Measurements from ENCODE around the gene VSIR.

The VSIR gene

DNA sequence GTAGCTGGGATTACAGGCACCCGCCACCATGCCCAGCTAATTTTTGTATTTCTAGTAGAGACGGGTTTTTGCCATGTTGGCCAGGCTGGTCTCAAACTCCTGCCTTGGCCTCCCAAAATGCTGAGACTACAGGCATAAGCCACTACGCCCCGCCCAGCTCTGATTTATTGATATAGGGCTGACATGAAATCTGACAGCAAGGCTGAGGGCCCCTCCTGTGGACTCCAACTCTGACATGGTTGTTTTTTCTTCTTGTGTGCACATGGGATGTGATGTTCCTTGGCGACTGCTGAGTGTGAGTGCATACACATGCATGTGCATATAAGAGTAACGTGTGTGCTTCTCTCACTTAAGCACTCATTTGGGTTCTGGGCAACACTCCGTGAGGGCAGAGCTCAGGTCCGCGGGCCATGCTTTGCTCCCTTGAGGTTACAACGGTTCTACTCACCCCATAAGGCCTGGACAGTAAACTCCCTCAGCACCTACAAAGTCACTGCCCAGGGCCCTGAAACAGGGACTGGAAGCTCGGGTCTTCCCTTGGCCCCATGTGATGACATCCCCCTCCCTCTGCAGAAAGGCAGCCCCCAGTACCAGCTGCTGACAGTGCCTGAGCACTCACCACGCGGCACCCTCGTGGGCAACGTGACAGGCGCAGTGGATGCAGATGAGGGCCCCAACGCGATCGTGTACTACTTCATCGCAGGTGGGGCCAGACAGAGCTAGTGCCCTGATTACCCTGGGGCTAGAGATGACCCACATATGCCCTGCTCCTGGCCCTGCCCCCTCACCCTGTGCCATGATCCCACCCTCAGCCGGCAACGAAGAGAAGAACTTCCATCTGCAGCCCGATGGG, 33.6 kb upstream of the VSIR start:
- DNase-seq = no peak

DNA sequence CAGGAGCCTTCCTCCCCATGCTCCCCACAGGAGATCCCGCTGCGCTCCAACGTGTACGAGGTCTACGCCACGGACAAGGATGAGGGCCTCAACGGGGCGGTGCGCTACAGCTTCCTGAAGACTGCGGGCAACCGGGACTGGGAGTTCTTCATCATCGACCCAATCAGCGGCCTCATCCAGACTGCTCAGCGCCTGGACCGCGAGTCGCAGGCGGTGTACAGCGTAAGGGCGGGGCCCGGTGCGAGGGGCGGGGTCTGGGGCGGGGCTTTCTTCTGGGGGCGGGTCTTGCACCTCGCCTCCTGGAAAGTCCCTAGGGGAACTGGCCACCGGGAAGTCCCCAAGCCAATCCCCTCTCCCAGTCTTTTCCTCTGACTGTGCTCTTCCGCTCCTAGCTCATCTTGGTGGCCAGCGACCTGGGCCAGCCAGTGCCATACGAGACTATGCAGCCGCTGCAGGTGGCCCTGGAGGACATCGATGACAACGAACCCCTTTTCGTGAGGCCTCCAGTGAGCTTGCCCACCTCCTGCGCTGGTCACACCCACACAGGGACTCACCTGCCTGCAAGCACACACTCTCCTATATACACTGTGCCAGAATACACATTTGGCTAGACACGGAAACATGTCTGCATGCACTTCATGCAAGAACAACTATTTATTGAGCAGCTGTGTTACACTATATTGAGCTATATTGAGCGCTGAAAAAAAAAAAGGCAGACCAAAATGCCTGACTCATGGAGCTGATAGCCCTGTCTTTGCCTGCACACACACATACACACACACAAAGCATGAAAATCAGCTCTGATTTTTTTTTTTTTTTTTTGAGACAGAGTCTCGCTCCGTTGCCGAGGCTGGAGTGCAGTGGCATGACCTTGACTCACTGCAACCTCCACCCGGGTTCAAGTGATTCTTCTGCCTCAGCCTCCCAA, 32.7 kb upstream of the VSIR start:
- DNase-seq = no peak

DNA sequence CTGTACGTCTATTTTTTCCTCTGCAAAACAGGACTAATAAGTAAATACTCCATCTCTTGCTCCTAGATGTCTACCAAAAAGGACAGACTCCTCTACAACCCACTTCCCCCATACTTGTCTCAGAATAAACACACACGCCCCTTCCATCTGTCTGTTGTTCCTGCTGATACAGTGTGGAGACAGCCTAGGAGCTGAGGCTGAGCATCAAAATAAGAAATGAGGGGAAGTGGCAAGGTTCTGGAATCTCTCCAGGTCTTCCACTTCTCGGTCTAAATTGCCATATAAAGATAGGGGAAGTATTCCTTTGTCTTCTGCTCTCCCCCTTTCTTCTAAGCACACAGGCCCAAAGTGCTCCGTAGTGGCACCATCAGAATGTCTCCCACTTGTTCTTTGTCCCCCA, 30.8 kb upstream of the VSIR start:
- DNase-seq = peak; percentile 58

DNA sequence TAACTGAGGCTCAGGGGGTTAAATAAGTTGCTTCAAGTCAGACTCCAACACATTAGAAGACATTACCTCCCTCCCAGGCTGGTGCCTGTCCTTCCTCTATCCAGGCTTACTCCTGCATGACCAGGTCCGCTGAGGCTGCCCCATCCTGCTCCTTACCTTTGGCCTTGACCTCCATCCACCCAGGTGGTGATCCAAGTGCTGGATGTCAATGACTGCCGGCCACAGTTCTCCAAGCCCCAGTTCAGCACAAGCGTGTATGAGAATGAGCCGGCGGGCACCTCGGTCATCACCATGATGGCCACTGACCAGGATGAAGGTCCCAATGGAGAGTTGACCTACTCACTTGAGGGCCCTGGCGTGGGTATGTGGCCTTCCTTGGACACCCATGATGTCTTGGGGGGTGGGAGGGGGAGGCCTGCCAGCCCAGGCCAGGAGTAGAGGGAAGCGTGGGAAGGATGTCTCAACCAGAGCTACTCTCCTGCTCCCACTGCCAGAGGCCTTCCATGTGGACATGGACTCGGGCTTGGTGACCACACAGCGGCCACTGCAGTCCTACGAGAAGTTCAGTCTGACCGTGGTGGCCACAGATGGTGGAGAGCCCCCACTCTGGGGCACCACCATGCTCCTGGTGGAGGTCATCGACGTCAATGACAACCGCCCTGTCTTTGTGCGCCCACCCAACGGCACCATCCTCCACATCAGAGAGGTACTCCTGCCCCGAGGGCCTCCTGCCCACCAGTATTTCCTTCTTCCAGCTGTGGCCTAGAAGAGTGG, 29.6 kb upstream of the VSIR start:
- no peak for DNase-seq

DNA sequence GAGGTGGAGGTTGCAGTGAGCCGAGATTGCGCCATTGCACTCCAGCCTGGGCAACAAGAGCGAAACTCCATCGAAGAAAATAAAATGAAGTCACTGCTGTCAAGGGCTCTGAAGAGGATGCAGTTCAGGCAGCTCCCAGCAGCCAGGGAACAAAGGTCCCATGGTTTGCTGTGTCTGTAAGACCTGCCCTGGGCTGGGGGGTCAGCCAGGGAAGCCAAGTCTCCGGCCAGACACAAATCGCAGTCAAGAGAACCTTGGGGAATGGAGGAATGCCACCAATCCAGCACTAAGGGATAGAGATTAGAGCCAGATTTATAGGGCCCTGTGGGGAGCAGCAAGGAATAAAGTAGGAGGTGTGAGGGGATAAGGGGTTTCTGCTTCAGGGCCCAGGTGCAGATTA, 28.9 kb upstream of the VSIR start:
- no peak for DNase-seq

DNA sequence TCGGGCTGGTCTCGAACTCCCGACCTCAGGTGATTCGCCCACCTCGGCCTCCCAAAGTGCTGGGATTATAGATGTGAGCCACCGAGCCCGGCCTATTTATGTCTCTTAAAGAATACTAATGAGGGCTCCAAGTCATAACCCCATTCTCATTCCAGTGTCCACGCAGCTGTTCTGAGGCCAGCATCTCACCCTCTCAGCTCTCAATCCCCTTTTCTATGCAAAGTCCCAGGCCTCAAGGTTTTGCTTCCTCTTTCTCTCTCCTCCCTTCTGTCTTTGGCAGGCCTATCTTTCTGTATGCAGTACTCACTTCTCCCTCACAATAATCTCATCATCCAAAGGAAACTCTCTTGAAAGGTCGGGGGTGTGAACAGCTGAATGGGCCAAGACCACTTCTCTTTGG, 28.0 kb upstream of the VSIR start:
- no peak for DNase-seq

DNA sequence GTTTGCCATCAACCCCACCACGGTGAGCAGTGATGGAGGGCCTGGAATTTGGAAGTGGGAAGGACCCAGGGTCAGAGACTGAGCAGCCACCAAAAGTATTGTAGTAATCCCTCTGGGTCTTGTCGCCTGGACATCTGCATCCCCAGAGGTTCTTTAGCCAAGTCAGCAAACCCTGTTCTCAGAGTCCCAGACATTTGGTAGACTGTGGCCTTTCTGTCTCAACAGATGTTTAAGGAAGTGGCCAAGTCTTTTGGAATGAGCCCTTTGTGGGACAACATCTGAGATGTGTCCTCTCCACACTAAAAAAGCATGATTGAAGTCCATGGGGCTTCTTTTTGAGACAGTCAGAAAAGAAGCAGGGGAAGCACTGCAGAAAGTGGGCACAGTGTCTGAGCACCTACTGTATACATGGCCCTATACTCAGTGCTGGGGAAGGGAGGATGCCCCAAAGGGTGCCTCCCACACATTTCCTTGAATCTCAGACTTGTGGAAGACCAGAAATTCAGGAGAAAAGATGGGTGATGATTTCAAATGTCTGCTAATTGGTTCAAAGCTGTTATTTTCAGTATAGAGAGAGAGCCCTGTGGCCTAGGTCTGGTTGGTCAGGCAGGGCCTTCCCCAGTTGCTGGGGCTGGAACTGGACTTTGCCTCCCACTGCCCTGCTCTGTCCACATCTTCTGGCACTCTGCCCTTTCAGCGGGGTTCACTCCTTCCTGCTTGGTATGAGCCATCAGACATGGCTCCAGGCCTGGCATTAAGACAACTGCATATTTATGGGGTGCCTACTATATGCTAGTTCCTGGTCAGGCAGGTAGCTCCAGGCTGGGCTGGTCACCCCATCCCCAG, 26.5 kb upstream of the VSIR start:
- DNase-seq = no peak

DNA sequence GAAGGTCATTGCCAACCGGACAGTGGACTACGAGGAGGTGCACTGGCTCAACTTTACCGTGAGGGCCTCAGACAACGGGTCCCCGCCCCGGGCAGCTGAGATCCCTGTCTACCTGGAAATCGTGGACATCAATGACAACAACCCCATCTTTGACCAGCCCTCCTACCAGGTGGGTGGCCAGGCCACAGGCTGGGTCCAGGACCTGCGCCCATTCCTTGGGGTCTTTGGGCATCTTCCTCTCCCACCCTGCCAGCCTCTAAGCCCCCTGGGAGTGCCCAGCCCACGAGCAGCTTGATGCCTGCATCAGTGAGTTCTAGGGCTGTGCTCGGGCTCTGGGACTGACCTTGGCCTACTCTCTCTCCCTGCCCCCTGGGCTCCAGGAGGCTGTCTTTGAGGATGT, 25.8 kb upstream of the VSIR start:
- DNase-seq = no peak

DNA sequence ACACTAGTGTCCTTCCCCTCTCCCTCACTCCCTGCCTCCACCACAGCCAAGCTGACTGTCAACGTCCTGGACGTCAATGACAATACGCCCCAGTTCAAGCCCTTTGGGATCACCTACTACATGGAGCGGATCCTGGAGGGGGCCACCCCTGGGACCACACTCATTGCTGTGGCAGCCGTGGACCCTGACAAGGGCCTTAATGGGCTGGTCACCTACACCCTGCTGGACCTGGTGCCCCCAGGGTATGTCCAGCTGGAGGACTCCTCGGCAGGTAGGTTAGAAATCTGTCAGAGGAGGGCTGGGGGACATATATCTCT, 24.9 kb upstream of the VSIR start:
- no peak for DNase-seq

DNA sequence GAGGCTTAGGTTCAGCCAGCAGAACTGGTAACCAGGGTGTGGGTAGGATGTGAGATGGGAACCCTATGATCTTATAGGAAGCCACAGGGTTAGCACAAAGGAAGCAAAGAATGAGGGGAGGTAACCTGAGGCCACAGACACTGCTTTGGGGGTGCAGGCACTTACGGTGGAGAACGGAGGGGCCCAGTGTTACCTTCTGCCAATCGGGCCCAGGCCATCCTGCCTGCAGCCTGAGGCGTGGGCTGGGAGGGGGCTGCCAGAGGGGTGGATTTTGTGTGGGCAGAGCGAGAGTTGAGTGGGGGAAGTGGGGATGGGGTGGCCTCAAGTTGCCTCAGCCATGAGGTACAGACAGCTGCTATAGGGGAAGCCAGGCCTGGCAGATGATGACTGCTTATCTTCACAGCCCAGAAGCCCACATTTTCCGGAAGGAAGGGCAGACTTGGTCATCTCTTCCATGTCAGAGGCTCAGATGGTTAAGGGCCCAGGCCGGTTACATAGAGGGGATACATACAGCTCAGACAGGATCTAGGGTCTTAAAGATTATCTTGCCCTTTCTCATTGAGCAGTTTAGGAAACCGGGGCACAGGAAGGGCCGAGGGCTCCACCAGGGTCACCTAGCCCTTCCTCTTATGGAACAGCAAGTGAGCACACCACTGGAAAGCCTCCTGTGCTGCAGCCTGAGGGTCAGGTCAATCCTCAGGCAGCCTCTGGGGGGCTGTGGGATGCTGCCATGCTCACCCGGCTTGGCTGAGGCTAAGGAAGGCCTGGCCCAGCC, 24.4 kb upstream of the VSIR start:
- DNase-seq = no peak

DNA sequence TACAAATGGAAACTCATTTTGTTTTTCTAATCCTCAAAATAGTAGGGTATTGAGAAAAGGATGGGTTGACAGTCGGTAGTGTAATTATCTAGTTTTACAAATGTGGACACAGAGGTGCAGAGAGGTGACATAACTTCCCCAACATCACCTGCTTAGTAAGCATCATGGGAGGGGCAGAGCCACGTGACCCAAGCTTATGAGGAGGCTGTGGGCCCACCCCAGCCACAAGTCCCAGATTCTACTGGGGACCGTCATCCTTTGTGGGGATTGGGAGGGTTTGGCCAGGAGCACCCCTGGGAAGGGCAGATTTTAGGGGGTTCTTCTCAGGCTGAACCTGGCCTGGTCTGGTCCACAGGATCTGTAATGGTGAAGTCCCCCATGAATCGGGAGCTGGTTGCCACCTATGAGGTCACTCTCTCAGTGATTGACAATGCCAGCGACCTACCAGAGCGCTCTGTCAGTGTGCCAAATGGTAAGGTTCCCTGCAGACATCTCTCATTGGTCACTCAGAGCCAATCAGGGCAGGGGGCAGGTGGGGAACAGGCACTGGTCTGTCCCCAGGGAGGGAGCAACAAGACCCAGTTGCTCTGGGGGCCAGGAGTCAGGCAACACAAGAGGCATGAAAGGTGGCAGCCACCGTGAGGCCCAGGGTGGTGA, 23.6 kb upstream of the VSIR start:
- peak; percentile 6 for DNase-seq

DNA sequence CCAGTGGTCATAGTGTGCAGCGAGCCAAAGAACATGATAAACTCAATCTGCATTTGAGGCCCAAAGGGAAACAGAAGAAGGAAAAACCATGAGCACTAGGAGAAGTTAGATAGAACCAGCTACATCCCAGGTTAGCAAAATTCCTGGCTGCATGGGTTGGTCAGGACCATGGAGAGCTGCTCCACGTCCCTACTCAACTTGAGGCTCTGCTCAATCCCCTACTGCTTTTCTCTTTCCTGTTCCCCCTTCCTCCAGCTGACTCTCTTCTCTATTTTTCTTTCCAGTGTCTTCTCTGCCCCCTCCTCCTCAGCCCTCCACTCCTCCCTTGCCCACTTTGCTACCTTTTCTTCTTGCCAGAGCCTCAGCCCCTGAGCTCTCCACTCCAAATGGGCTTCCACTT, 21.9 kb upstream of the VSIR start:
- no peak for DNase-seq

DNA sequence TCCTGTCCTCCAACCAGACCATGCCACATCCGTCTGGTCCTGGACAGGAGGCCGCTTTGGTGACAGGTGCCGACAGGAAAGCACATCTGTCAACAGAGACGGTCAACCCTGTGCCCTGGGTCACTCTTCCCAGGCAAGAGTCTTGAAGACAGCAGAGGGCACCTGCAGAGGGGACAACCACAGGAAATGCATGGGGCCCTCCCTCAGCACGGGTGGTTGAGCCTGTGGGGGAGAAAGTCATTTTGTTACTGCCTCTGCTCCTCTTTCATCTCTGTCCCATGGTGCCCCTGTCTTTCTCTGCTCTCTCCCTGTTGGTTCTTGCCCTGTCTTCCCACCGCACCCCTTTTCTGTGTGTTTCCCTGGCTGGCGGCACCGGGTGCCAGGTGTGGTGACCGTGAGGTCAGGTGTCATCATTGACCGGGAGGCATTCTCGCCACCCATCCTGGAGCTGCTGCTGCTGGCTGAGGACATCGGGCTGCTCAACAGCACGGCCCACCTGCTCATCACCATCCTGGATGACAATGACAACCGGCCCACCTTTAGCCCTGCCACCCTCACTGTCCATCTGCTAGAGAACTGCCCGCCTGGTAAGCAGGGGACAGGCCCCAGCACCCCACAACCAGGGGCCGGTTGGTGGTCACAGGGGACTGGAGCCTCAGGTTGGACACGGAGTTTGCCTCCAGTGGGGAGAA, 17.6 kb upstream of the VSIR start:
- no peak for DNase-seq

DNA sequence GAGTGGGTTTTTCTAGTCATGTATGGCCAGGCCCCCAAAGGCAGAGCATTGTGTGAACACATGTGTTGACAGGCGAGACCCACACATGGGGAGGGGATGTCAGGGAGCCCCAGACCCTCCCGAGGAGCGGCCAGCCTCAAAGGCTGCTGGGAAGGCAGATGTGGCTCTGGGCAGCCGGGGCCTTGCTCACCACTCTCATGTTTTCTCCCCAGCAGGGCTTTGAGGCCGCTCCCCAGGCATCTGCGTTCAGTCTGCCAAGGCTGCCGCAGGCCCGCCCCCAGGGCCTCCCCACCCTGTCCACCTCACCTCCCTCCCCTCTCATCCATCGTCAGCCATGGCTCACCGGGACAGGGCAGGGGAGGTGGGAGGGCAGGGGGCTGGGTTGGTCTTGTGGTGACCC, 16.6 kb upstream of the VSIR start:
- no peak for DNase-seq

DNA sequence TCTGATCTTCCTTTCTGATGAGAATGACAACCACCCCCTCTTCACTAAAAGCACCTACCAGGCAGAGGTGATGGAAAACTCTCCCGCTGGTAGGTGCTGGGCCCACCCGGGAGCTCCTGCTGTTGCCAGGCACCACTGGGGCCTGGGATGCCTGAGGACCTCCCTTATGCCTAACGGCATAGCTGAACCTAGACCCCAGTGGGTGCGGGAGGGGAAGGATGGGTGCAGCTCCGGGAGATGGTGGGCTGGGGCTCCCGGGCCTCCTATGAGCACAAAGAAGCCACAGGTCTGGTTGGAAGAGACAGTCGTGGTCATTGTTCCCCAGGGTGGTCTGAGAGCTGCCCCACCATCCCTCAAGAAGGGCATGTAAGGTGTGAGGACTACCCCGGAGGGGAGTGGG, 15.6 kb upstream of the VSIR start:
- DNase-seq = no peak

DNA sequence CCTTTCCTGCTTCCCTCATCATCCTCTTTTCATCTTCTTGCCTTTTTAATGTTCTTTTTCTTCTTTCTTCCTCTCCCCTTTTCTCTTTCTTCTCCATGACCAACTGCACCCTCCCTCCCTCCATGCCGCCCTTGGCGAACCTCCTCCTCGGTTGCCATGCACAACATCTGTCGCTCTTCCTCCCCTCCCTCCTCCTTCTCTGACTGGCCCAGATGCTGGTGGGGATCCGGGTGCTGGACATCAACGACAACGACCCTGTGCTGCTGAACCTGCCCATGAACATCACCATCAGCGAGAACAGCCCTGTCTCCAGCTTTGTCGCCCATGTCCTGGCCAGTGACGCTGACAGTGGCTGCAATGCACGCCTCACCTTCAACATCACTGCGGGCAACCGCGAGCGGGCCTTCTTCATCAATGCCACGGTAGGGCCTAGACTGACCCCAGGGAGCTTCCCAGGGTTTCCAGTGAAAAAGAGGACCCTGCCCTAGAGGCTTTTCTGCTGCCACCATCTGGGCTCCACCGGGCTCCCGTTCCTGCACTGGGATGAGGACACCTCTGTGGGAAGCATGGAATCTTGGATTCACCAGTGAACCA, 11.5 kb upstream of the VSIR start:
- DNase-seq = no peak

DNA sequence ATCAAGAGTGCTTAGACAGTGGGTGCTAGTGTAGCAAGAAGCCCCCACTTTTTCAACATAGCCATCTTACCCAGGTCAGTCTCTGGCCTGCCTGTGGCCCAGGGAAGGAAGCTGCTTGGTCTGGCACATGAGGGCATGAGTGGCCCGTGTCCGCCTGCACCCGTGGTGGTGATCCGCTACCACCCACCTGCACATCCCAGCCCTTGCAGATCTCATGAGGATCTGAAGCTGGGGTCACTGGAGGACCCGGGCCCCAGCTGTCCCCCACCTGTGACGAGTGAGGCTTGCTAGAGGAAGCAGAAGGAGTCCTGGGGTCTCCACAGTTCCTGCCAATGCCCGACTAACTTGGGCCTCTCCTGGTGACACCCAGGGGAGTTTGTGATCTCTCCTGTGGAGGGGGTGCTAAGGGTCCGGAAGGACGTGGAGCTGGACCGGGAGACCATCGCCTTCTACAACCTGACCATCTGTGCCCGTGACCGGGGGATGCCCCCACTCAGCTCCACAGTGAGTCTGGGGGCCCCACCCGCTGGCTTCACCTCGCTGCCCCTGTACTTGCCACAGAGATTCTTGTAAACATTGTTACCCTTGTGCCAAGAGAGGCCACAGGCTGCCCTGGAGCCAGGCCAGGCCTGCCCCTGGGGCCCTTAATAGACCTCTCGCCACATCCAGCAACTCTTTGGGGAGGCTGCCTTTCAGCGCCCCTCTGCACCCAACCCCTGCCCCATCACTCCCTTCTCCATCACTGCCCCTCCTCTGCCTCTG, 10.8 kb upstream of the VSIR start:
- DNase-seq = no peak

DNA sequence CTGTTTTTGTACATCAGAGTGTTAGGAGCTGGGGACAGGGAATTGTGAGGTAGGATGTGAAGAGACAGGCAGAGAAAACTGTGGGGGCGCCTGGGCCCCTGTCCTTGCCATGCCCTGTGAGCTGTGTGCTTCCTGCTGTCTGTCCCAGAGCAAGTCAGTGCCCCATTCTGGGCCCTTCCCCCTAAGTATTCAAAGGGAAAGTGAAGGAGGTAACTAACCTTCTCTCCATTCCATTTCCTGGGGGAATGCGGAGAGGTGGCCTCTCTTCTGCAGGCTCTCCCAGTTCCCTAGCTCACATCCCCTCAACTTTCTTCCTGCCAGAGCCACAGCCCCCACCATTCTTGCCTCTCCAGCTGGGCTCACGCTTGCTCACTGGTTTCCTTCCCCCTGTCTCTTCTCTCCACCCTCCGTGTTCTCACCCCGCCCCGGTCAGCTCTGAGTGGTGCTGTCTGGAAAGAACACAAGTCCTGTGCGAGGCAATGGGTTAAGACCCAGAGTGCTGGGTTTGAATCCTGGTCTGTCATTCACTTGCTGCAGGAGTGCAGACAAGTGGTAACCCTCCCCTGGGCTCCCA, 9.7 kb upstream of the VSIR start:
- DNase-seq = no peak
